ENCODE measurements around the gene COL5A2.

DNA sequence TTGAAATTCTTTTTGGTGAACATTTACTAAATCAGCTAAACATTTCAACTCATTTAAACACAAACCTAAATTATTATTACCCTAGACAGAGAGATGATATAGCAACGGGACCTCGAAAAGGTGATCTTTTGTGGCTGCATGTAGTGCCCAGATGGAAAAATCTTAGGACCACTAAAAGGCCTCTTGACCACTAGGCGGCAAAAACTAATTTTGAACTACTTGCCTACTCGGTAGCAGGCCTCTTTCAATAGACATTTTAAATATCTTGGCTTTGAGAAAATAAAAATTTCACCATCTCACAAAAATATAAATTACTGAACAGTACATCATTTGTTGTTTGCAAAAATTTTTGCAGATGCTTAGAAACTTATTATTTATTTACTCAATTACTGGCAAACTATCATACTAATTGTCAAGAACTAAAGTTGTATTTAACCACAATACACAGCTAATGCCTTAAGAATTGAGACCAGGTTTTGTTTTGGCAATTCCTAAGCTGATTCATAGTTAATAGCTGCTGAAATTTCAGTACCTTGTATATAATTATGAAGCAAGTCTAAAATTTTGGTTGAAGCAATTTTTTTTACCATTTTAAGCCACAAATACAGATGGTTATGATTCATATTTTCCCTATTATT lies 196.0 kb downstream of the COL5A2 start:
- TF ChIP-seq, protein P1, sequence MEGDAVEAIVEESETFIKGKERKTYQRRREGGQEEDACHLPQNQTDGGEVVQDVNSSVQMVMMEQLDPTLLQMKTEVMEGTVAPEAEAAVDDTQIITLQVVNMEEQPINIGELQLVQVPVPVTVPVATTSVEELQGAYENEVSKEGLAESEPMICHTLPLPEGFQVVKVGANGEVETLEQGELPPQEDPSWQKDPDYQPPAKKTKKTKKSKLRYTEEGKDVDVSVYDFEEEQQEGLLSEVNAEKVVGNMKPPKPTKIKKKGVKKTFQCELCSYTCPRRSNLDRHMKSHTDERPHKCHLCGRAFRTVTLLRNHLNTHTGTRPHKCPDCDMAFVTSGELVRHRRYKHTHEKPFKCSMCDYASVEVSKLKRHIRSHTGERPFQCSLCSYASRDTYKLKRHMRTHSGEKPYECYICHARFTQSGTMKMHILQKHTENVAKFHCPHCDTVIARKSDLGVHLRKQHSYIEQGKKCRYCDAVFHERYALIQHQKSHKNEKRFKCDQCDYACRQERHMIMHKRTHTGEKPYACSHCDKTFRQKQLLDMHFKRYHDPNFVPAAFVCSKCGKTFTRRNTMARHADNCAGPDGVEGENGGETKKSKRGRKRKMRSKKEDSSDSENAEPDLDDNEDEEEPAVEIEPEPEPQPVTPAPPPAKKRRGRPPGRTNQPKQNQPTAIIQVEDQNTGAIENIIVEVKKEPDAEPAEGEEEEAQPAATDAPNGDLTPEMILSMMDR (IDR thresholded peaks at IDR 0.05) = peak; percentile 61
- no peak for TF ChIP-seq EZH2phosphoT487 (IDR thresholded peaks at IDR 0.05)
